ENCODE data around the gene P2RY8.
"Not testable (repeated sequence)": the region's sequence is repeated elsewhere in the genome, so short reads cannot be mapped to it uniquely, and the experiment has no call there.

Gene P2RY8

DNA sequence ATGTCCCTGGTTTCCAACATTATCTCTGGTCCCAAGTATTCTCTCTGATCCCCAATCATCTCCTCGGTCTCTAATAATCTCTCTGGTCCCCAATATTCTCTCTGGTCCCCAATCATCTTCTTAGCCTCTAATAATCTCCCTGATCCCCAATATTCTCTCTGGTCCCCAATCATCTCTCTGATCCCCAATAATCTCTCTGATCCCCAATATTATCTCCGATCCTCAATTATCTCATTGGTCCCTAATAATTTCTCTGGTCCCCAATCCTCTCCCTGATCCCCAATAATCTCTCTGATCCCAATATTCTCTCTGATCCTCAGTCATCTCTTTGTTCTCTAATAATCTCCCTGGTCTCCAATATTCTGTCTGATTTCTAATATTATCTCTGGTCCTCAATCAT, 16.6 kb downstream of the P2RY8 start:
- no peak for DNase-seq (ENCODE audit: low read depth)

GRCh38 chrX:1519022-1519497, 17.9 kb downstream of the P2RY8 start:
- no peak for DNase-seq (ENCODE audit: low read depth)

GRCh38 chrX:1518512-1518911, 18.5 kb downstream of the P2RY8 start:
- DNase-seq (ENCODE audit: low read depth), result no peak

- DNase-seq (ENCODE audit: low read depth), result no peak
These were observed 20.3 kb downstream of the P2RY8 start for GRCh38 chrX:1516596-1517104.

DNA sequence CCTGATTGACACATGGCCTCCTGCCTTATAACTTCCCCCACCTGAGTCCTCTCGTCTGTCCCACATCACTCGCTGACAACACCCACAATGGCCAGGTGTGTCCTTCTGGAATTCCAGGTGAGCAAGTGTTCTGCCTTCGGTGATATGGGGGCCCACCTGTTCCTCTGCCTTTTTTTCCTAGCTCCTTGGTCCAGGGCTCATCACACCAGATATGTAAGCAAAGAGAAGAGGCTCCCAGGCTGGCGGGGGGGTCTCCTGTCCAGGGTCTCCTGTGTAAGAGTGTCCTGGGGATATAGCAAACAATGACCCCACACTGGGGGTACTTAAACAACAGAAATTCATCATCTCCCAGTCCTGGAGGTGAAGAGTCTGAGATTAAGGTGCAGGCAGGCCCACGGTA, 25.2 kb downstream of the P2RY8 start:
- DNase-seq (ENCODE audit: low read depth), result no peak

- no peak for DNase-seq (ENCODE audit: low read depth)
These were observed 25.8 kb downstream of the P2RY8 start for GRCh38 chrX:1511150-1511549.

- DNase-seq (ENCODE audit: low read depth), result no peak
These were observed 29.2 kb downstream of the P2RY8 start for GRCh38 chrX:1507511-1508463.

DNA sequence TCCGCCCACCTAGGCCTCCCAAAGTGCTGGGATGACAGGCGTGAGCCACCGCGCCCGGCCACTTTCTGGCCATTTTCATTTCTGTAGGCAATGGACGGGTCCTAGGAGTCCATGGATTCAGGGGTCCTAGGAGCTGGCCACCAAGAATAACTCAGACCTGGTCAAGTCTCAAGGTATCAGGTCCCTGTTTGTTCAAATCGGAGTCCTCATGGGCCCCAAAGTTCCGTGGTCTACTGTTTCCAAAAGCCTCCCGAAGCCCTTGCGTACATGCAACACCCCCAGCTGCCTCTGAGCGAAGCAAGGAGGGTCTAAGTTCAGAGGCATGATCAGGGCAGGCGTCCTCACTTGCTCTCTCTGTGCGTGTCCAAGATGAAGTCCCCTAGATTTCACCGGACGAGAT, 30.1 kb downstream of the P2RY8 start:
- DNase-seq (ENCODE audit: low read depth), result no peak

- DNase-seq (ENCODE audit: low read depth), result no peak
These were observed 34.1 kb downstream of the P2RY8 start for GRCh38 chrX:1502853-1503252.

- DNase-seq (ENCODE audit: low read depth), result no peak
These were observed 34.7 kb downstream of the P2RY8 start for GRCh38 chrX:1502241-1502640.

DNA sequence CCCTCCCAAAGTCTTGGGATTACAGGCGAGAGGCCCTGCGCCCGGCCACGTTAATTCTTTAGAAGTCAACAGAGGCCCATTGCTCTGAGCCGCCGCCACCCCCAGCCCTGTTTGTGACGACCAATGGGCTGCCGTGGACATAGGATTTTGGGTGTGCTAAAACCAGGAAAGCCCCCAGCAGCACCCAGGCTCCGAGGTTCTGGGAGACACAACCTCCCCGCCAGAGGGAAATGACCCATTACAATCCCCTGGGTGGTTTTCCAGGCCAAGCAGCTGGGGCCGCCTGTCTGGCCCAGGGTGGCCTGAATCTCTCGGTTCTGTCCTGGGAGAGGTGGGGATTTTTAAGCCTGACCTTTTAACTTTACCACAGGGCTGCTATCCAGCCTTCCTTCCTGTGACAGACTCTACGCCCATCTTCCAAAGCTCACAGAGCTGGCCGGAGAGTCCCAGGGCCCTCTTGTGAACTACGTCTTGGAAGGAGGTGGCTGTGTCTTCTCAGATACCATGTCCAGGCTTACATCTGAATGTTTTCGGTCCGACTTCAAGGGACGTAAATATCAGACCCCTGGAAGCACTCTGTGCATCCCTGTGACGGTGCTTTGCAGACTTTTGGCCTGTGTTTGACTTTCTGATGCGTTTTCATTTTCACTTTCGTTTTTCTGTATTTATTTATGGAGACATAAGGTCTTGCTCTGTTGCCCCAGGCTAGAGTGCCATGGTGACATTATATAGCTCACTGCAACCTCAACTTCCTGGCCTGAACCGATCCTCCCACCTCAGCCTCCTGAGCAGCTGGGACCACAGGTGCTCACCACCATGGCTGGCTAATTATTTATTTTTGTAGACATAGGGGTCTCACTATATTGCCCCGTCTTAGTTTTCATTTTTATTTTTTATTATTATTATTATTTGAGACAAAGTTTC, 36.0 kb downstream of the P2RY8 start:
- no peak for DNase-seq (ENCODE audit: low read depth)

DNA sequence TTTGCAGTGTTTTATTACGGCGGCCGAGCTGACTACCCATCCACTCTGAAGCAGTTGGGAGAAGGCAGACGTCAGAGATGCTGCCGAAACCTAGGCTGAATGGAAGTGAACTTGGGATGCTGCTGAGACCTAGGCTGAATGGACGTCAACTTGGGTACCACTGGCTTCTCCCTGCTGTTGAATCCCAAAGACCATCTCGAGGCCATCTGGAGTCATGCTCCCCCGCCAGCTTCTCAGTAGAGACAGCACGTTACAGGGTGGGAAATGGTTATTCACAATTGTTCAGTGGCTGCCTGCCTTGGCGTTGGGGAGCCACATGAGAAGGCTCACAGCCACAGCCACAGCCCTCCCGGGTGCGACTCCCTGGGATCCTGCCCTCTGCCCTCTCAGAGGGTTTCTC, 40.9 kb downstream of the P2RY8 start:
- DNase-seq (ENCODE audit: low read depth), result no peak

DNA sequence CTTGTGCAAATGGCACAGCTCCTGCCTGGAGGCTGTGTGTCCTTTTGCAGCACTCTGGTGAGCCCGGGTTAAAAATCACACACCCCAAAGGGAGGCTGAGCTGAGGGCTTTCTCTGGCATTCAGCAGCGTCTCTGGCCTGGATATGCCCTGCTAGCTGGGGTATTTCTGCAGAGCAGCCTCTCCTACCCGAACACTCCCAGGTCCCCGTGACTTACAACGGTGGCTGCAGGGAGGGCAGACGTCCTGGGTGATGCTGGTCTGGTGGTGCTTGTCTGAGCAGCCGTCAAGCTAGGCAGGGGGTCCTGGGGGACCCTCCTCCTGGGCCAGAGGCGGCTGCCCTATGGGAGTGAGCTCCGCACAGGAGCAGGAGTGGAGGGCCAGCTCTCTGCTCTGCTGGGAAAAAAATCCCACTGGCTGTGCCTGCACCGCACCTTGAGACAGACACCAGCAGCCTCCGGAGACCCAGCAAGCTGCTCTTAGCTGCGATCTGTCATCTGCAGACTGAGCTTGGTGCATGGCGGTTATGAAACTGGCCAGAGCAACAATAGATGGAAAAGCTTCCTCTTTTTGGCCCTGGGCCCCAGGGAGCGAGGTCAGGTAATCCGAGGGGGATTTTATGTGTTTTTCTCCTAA, 43.0 kb downstream of the P2RY8 start:
- no peak for DNase-seq (ENCODE audit: low read depth)

- DNase-seq (ENCODE audit: low read depth), result no peak
These were observed 43.6 kb downstream of the P2RY8 start for GRCh38 chrX:1493412-1493811.

GRCh38 chrX:1492421-1493012, 44.5 kb downstream of the P2RY8 start:
- no peak for DNase-seq (ENCODE audit: low read depth)

GRCh38 chrX:1491851-1492349, 45.1 kb downstream of the P2RY8 start:
- DNase-seq (ENCODE audit: low read depth), result no peak

DNA sequence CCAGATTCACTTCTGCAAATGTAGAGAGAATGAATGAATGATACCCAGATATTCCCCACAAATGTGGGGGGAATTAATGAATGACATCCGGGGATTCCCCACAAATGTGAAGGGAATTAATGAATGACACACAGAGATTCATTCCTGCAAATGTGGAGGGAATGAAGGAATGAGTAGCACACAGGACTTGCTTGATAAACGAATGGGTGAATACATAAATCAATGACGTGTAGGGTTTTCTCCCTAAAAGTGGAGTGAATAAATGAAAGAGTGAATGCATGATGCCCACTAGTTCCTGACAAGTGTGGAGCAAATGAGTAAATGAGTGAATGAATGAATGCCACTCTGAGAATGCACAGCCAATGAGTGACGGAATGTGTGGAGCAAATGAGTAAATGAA, 45.7 kb downstream of the P2RY8 start:
- not testable (repeated sequence) for DNase-seq (ENCODE audit: low read depth)

DNA sequence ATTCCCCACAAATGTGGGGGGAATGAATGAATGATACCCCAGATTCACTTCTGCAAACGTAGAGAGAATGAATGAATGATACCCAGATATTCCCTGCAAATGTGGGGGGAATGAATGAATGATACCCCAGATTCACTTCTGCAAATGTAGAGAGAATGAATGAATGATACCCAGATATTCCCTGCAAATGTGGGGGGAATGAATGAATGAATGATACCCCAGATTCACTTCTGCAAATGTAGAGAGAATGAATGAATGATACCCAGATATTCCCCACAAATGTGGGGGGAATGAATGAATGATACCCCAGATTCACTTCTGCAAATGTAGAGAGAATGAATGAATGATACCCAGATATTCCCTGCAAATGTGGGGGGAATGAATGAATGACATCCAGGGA, 46.3 kb downstream of the P2RY8 start:
- DNase-seq (ENCODE audit: low read depth), result not testable (repeated sequence)

DNA sequence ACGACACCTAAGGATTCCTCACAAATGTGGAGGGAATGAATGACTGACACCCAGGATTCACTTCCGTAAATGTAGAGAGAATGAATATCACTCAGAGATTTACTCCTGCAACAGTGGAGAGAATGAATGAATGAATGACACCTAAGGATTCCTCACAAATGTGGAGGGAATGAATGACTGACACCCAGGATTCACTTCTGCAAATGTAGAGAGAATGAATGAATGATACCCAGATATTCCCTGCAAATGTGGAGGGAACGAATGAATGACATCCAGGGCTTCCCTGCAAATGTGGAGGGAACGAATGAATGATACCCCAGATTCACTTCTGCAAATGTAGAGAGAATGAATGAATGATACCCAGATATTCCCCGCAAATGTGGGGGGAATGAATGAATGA, 47.6 kb downstream of the P2RY8 start:
- DNase-seq (ENCODE audit: low read depth), result not testable (repeated sequence)

DNA sequence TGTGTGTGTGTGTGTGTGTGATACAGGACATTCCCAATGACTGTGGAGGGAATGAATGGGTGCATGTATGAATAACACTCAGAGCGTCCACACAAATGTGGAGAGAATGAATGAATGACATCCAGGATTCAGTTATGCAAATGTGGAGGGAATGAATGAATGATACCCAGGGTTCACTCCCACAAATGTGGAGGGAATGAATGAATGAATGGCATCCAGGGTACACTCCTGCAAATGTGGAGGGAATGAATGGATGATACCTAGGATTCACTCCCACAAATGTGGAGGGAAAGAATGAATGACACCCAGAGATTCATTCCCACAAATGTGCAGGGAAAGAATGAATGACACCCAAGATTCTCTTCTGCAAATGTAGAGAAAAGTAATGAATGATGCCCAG, 48.2 kb downstream of the P2RY8 start:
- no peak for DNase-seq (ENCODE audit: low read depth)

DNA sequence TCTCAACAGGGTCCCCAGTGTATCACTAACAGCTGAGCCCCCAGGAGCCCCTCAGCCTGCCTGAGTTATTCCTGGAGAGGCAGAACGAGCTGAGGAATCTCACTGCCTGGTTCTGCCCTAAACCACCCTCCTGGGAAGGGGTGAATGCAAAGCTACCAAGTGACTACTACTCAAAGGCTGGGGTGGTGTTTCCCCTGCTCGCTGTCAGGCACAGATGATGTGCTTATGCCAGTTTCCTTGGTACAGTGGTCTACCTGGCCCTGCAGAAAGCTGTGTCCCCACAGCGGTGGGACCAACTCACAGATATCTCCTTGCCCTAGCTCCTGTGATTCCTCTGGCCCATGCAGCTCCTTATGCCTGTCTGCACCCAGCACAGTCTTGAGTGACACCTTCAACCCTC, 48.8 kb downstream of the P2RY8 start:
- no peak for DNase-seq (ENCODE audit: low read depth)

Data from CMK (cell line).